Measurements from ENCODE around the gene MCU.

DNA sequence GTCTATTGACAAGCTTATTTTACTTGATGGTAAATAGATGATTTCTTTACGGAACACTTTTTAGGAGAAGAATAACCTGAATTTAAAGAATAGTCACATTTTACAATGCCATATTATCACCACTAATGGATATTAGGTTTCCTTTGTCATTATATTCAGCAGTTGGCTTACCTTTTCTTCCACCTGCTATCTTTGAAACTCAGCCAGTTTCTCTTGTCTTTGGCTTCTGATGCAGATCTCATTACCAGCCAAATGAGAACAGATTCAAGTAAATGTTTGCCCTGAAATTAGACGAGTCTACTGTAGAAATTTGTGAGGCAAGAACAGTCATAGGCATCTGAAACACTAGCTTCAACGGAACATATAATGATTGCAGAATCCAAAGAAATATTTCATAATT, 116.1 kb downstream of the MCU start:
- TF ChIP-seq POLR2AphosphoS5 (IDR thresholded peaks at IDR 0.05) (no peak), EP300 (conservative IDR thresholded peaks at IDR 0.05; ENCODE audit: poor library complexity, severe bottlenecking) (no peak), TAF1 (IDR thresholded peaks at IDR 0.05; ENCODE audit: low read depth) (no peak), EZH2 (IDR thresholded peaks at IDR 0.05; ENCODE audit: borderline replicate concordance, insufficient read depth, low read length, poor library complexity, severe bottlenecking) (no peak)
- TF ChIP-seq, protein P1, sequence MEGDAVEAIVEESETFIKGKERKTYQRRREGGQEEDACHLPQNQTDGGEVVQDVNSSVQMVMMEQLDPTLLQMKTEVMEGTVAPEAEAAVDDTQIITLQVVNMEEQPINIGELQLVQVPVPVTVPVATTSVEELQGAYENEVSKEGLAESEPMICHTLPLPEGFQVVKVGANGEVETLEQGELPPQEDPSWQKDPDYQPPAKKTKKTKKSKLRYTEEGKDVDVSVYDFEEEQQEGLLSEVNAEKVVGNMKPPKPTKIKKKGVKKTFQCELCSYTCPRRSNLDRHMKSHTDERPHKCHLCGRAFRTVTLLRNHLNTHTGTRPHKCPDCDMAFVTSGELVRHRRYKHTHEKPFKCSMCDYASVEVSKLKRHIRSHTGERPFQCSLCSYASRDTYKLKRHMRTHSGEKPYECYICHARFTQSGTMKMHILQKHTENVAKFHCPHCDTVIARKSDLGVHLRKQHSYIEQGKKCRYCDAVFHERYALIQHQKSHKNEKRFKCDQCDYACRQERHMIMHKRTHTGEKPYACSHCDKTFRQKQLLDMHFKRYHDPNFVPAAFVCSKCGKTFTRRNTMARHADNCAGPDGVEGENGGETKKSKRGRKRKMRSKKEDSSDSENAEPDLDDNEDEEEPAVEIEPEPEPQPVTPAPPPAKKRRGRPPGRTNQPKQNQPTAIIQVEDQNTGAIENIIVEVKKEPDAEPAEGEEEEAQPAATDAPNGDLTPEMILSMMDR (IDR thresholded peaks at IDR 0.05; ENCODE audit: poor library complexity, severe bottlenecking), result no peak

All from neural cell (in vitro differentiated cells).